ENCODE data around the gene REEP1.

DNA sequence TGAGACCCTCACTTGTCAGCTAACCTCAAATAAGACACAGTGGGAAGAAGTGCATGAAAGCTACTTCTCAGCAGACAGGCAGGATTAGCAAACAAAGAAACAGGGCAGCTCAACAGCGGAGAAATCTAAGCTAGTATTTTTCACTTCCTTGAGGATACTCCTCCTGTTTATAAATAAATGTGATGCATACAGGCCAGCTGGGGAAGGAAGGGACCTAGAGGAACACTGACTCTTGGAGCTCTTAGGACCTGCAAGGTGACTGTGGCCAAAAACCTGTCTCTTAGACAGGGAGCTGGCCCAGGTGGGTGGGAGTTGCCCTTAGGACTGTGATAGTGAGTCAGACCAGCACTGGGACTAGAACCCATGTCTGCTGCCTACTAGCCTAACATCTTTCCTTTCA lies 4.8 kb downstream of the REEP1 start:
- TF ChIP-seq, protein P1, sequence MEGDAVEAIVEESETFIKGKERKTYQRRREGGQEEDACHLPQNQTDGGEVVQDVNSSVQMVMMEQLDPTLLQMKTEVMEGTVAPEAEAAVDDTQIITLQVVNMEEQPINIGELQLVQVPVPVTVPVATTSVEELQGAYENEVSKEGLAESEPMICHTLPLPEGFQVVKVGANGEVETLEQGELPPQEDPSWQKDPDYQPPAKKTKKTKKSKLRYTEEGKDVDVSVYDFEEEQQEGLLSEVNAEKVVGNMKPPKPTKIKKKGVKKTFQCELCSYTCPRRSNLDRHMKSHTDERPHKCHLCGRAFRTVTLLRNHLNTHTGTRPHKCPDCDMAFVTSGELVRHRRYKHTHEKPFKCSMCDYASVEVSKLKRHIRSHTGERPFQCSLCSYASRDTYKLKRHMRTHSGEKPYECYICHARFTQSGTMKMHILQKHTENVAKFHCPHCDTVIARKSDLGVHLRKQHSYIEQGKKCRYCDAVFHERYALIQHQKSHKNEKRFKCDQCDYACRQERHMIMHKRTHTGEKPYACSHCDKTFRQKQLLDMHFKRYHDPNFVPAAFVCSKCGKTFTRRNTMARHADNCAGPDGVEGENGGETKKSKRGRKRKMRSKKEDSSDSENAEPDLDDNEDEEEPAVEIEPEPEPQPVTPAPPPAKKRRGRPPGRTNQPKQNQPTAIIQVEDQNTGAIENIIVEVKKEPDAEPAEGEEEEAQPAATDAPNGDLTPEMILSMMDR (conservative IDR thresholded peaks at IDR 0.05; ENCODE audit: low read depth, low read length): no peak
- no peak for TF ChIP-seq EZH2 (IDR thresholded peaks at IDR 0.05; ENCODE audit: borderline replicate concordance, low read depth, low read length, poor library complexity, severe bottlenecking)
